HG02759 (cell line): ENCODE measurements around the gene OTOP1.
"Not testable (repeated sequence)": the region's sequence is repeated elsewhere in the genome, so short reads cannot be mapped to it uniquely, and the experiment has no call there.

Source experiments
- ATAC-seq: cut with Tn5 transposase; IDR thresholded peaks from one replicate; pipeline ENCODE4 v1.9.1; 2021; ENCODE audit warnings: mild to moderate bottlenecking, moderate library complexity; ENCODE audit not compliant: unreplicated experiment

Gene OTOP1

GRCh38 chr4:4233610-4234009 lies 6.9 kb upstream of the OTOP1 start:
- ATAC-seq: no peak

DNA sequence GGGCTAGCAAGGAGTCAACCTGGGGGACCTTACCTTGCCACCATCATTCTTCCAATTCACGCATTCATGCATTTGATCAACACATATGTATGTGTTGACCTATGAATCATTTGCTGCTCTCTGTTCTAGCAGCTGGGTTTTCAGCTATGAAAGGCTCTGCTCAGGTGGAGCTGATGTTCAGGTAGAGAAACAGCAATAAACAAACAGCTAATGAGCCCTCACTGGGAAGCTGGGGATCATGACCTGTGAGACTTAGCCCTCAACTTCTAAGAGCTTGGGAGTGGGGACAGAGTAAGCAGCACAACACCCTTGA lies 1.6 kb upstream of the OTOP1 start:
- no peak for ATAC-seq

GRCh38 chr4:4227510-4228355 lies 1.0 kb upstream of the OTOP1 start:
- no peak for ATAC-seq

- ATAC-seq: no peak
Measured at GRCh38 chr4:4225915-4226605, 669 bp downstream of the OTOP1 start.

GRCh38 chr4:4217113-4217512 lies 9.6 kb downstream of the OTOP1 start:
- ATAC-seq: no peak

- no peak for ATAC-seq
Measured at GRCh38 chr4:4216648-4217047, 10.1 kb downstream of the OTOP1 start.

DNA sequence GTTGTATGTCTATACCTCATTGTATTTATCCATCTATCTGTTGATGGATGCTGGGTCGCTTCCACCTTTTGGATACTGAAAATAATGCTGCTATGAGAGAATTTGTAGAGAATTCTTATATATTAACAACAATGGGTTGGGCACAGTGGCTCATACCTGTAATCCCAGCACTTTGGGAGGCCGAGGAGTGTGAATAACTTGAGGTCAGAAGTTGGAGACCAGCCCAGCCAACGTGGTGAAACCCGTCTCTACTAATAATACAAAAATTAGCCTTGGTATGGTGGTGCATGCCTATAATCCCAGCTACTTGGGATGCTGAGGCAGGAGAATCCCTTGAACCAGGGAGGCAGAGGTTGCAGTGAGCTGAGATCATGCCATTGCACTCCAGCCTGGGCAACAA lies 13.1 kb downstream of the OTOP1 start:
- not testable (repeated sequence) for ATAC-seq

- ATAC-seq: no peak
Measured at GRCh38 chr4:4206204-4206603, 20.5 kb downstream of the OTOP1 start.

- no peak for ATAC-seq
Measured at GRCh38 chr4:4204401-4204745, 22.4 kb downstream of the OTOP1 start.

DNA sequence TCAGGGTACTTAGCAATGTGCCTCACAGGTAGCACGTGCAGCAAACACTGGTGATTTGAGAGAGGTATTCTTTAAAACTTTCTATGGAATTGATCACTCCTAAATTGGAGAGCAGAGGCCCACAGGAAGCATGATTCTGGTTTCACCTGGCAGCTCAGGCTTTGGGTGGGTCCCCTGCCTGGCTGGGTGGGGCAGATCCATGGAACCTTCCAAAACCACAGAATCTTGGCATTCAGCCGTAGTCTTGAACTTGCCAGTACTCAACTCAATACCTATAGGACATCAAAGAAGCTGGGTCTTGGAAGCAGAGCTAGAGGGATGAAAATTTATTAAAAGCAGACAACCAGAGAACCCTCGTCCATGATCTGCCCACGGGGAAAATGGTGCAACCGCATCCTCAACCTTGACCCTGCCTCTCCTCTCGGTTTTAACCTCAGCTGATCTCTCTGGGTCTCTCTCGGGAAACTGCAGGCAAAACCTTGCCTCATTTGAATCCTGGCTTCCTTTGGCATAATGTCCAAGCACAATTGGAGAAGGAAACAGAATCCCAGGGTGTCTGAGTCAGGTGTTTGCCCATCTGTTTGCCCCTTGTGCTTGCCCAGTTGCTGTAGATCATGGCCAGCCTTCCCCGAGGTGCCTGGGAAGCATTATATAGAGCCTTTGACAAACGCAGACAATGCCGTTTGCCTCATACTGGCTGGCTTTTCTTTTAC lies 22.9 kb downstream of the OTOP1 start:
- no peak for ATAC-seq

DNA sequence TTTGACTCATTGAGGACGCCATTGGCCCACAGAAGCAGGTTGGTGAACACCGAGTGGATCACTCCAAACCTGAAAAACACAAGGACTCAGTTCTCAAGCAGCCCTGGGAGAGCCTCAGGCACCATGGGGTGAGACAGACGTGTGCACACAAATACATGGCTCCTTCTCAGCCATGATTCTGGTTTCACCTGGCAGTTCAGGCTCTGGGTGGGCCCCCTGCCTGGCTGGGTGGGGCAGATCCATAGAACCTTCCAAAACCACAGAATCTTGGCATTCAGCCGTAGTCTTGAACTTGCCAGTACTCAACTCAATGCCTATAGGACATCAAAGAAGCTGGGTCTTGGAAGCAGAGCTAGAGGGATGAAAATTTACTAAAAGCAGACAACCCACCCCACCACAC lies 24.2 kb downstream of the OTOP1 start:
- no peak for ATAC-seq

- ATAC-seq: no peak
Measured at GRCh38 chr4:4200624-4201023, 26.1 kb downstream of the OTOP1 start.

DNA sequence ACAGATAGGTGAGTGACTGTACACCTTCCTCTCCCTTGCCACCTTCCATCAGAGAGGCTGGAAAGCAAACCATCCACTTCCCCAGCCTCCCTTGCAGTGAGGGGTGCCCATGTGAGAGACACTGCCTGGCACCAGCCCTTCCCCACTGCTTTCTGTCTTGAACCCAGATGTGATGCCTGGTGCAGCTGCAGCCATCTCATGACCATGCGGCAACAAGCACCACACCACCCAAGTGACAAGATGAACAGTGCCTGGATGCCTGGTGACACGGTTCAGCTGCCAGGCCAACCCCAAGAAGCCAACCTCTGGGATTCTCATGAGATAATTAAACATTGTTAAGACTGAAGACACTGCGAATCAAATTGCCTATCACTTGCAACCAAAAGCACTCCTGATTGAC lies 31.4 kb downstream of the OTOP1 start:
- ATAC-seq: no peak

DNA sequence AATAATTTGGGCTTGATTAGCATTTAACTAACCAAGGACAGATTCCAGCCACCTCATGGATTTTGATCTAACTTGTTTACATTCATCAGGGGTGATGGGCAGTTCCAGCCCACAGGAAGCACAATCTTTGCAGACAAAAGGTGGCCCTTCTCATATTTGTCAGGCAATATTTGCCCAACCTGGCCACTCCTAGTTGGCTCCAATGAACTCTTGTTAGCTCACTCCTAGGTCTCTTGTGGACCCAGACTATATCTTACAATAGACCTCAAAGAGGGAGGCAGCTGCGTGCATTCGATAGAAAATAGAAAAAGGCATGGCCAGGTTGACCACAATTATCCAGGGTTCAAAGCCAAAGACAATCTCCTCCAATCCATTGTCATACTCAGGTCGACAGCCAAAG lies 38.2 kb downstream of the OTOP1 start:
- not testable (repeated sequence) for ATAC-seq

- no peak for ATAC-seq
Measured at GRCh38 chr4:4185528-4185927, 41.2 kb downstream of the OTOP1 start.

DNA sequence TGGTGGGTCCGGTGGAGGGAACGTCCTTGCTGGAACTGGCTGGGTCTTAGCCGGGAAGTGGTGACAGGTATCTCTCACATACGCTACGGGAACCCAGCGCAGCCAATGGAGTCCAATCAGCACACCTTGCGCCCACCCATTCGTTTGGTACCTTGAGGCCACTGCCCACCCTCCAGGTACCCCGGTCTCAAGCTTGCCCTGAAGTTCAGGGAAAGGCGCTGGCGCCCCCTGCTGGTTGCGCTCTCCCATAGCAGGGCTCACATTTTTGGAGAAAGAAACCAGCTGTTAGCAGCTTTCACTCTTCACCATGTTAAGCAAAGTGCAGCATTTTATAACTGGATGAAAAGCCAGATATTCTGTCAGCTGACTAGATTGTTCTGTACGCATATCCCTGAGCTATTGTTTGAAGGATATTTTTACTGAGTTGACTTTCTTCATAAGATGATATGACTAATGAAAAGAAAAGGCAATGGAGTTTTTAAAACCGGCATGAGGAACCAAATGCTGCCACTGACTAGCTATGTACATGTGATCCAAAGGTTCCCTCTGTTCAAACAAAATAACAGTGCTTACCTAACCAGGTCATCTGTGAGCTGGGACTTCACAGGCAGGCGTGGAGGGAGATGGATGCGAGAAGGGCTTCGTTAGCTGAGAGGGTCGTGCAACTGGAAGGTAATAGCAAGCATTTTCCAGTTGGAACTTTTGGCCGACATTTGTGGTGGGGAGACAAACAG lies 43.7 kb downstream of the OTOP1 start:
- ATAC-seq: no peak

DNA sequence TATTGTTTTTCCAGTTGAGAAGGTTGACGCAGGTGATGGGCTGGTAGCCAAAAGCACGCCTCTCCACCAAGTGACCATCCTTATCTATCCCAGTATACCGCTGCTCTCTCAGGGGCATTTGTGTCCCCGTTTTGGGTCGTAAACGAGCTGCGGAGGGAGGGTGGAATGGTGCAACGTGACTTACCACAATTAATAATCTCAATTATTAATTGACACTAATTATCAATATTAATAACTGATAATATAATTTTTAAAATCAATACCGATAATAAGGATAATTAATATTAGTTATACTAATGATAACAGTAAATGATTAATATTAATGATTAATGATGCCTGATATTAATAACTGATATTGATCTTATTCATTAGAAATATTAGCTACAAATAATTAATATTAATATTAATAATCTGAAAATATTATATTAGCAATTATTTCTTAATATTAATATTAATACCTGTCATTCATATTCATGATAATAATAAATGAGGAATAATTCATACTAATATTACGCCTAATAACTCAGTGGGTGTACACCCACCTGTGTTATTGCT lies 56.1 kb downstream of the OTOP1 start:
- ATAC-seq: no peak

DNA sequence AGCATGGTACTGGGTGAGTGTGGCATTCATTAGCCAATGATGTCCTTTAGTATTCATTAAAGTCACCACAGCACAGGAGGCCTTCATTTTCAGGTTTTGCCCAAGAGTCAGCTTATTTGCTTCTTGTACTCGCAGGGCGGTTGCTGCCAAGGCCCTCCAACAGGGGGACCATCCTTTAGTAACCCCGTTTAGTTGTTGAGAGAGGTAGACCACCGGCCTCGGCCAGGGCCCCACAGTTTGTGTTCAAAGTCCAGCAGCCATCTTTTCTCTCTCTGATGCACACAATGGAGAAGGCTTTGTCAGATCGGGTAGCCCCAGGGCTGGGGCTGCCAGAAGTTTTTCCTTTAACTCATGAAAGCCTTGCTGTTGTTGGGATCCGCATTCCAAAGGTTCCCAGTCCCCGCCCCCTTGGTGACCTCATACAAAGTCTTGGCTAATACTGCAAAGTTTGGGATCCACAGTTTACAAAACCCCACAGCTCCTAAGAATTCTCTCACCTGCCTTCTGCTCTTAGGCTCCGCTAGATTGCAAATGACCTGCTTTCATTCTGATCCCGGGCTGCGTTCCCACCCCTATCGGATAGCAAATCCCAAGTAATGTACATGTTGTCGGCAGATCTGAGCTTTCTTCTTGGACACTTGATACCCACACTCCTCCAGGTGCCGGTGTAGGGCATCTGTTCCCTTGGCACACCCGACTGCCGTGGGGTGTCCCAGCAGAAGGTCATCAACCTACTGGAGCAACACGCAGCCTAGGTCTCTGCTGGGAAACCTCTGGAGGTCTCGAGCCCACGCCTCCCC lies 58.5 kb downstream of the OTOP1 start:
- ATAC-seq: not testable (repeated sequence)

- ATAC-seq: not testable (repeated sequence)
Measured at GRCh38 chr4:4166986-4167385, 59.7 kb downstream of the OTOP1 start.

DNA sequence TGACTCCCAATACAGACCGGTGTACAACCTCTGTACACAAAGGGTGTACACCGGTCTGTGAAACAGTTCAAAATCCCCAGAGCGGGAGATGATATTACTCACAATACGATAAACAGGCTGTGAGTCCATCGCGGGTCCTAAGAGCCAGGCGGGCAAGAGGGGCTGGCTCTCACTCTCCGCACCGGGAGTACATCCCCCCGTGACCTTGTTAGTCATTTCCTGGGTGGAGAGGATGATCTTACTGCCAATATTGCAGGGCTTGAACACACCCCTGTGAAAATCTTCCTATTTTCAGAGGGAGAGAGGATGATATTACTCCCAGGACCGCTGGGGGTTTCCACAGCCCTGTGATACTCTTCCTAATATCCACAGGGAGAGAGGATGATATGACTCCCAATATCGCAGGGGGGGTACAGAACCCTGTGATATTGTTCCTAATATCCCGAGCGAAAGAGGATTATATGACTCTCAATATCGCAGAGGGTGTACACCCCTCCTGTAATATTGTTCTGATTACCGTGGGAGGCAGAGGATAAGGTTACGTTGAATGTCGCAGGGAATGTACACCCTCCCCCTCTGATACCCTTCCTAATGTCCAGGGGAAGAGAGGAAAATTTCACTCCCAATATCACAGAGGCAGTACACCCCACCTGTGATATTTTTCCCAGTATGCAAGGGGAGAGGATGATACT lies 60.9 kb downstream of the OTOP1 start:
- ATAC-seq: not testable (repeated sequence)
